Measurements from ENCODE around the gene ZNF69.
"Not testable (repeated sequence)": the region's sequence is repeated elsewhere in the genome, so short reads cannot be mapped to it uniquely, and the experiment has no call there.

The ZNF69 gene

GRCh38 chr19:11894851-11895250 lies 7.3 kb downstream of the ZNF69 start:
- no peak for DNase-seq (ENCODE audit: low read depth in 3 of 3)

- DNase-seq (ENCODE audit: low read depth in 3 of 3) = no peak
These were observed 14.6 kb downstream of the ZNF69 start for GRCh38 chr19:11902228-11902627.

GRCh38 chr19:11905928-11906327 lies 18.3 kb downstream of the ZNF69 start:
- DNase-seq (ENCODE audit: low read depth in 3 of 3) = no peak

- DNase-seq (ENCODE audit: low read depth in 3 of 3) = not testable (repeated sequence)
These were observed 24.4 kb downstream of the ZNF69 start for GRCh38 chr19:11911937-11912336.

- not testable (repeated sequence) for DNase-seq (ENCODE audit: low read depth in 3 of 3)
These were observed 27.0 kb downstream of the ZNF69 start for GRCh38 chr19:11914417-11915051.

GRCh38 chr19:11921852-11922495 lies 34.4 kb downstream of the ZNF69 start:
- no peak for DNase-seq (ENCODE audit: low read depth in 3 of 3)

- DNase-seq (ENCODE audit: low read depth in 3 of 3) = peak; percentile 88 to 94 (median 90)
These were observed 37.5 kb downstream of the ZNF69 start, which contains the start of gene ZNF700 for GRCh38 chr19:11924886-11925650. ZNF700 (plus strand) TSS chr19:11925107; CDS start chr19:11925211, 104 bp downstream.

- not testable (repeated sequence) for DNase-seq (ENCODE audit: low read depth in 3 of 3)
These were observed 38.1 kb downstream of the ZNF69 start for GRCh38 chr19:11925651-11926187.

- DNase-seq (ENCODE audit: low read depth in 3 of 3) = no peak
These were observed 39.6 kb downstream of the ZNF69 start for GRCh38 chr19:11927227-11927626.

- DNase-seq (ENCODE audit: low read depth in 3 of 3) = no peak
These were observed 43.5 kb downstream of the ZNF69 start for GRCh38 chr19:11931051-11931450.

GRCh38 chr19:11931513-11931912 lies 43.9 kb downstream of the ZNF69 start:
- DNase-seq (ENCODE audit: low read depth in 3 of 3) = no peak

GRCh38 chr19:11935829-11936228 lies 48.2 kb downstream of the ZNF69 start:
- DNase-seq (ENCODE audit: low read depth in 3 of 3) = not testable (repeated sequence)

GRCh38 chr19:11938383-11938782 lies 50.8 kb downstream of the ZNF69 start:
- not testable (repeated sequence) for DNase-seq (ENCODE audit: low read depth in 3 of 3)

- DNase-seq (ENCODE audit: low read depth in 3 of 3) = not testable (repeated sequence)
These were observed 53.8 kb downstream of the ZNF69 start for GRCh38 chr19:11941361-11941887.

GRCh38 chr19:11942008-11942842 lies 54.6 kb downstream of the ZNF69 start:
- DNase-seq (ENCODE audit: low read depth in 3 of 3) = no peak

GRCh38 chr19:11942843-11943108 lies 55.2 kb downstream of the ZNF69 start:
- DNase-seq (ENCODE audit: low read depth in 3 of 3) = no peak

- no peak for DNase-seq (ENCODE audit: low read depth in 3 of 3)
These were observed 57.1 kb downstream of the ZNF69 start for GRCh38 chr19:11944656-11945055.

GRCh38 chr19:11948646-11949045 lies 61.1 kb downstream of the ZNF69 start:
- no peak for DNase-seq (ENCODE audit: low read depth in 3 of 3)

- DNase-seq (ENCODE audit: low read depth in 3 of 3) = no peak
These were observed 61.6 kb downstream of the ZNF69 start for GRCh38 chr19:11949201-11949600.

- DNase-seq (ENCODE audit: low read depth in 3 of 3) = not testable (repeated sequence)
These were observed 62.1 kb downstream of the ZNF69 start for GRCh38 chr19:11949614-11950080.

- no peak for DNase-seq (ENCODE audit: low read depth in 3 of 3)
These were observed 62.7 kb downstream of the ZNF69 start for GRCh38 chr19:11950312-11950711.
